Testis (tissue), 3 donors: ENCODE results near the gene STK33. TPM values are rescaled to one million over a fixed set of nuclear protein-coding genes. Genes with fewer than 3 reads are reported as not detected.

Source experiments
- DNase-seq: peaks from one replicate; pipeline ENCODE4 v3.0.0-alpha.2; 2019
- H3K27ac ChIP-seq, 2 donors: fragments of 200-600 bp; sonication (generic); one replicate each; pipeline ENCODE4 v1.5.1; 2019
- H3K27me3 ChIP-seq: fragments of 200-600 bp; sonication (generic); one replicate; pipeline ENCODE4 v1.5.1; 2019
- H3K36me3 ChIP-seq: fragments of 200-600 bp; sonication (generic); one replicate; pipeline ENCODE4 v1.5.1; 2017; ENCODE audit warnings: low read depth; ENCODE audit errors: missing control alignments
- H3K4me1 ChIP-seq: fragments of 200-600 bp; sonication (generic); one replicate; pipeline ENCODE4 v1.5.1; 2019
- H3K4me3 ChIP-seq, 2 donors: fragments of 200-600 bp; sonication (generic); one replicate each; pipeline ENCODE4 v1.5.1; 2017 to 2019
- H3K9me3 ChIP-seq: fragments of 200-600 bp; sonication (generic); one replicate; pipeline ENCODE4 v1.5.1; 2017
- CTCF ChIP-seq, 3 experiments: fragments of 450-650 bp in 2 of 3; fragments of 200-600 bp in 1 of 3; sonication (generic) in 1 of 3; IDR thresholded peaks; one replicate each; pipeline ENCODE4 v1.5.1; 2016 to 2019; ENCODE audit warnings: antibody characterized with exemption in 3 of 3, mild to moderate bottlenecking in 2 of 3, moderate library complexity in 1 of 3
- POLR2A ChIP-seq: fragments of 450-650 bp; IDR thresholded peaks from one replicate; pipeline ENCODE4 v1.6.1; 2017; ENCODE audit warnings: antibody characterized with exemption, mild to moderate bottlenecking, moderate library complexity
- WGBS, 2 donors: methylation state at CpG; one replicate each; pipeline ENCODE4 v1.1.5; 2018; 5-methylcytosine and 5-hydroxymethylcytosine counted together
- intact Hi-C: fragments of 100-400 bp; cut with DNase I; formaldehyde crosslinking; loops from one replicate; pipeline ENCODE4 v1.15.1; 2023; ENCODE audit warnings: low total_unique reads
- polyA plus RNA-seq: library from polyadenylated mRNA; stranded (reverse); fragments of 350-450 nt; fragmentation: Illumina TruSeq; extraction: RNeasy Lipid Tissue Mini Kit (QIAGEN cat#74804); gene quantifications from one replicate; pipeline ENCODE4 v1.2.3, GENCODE V29; 2014; ENCODE audit warnings: low read depth, low replicate concordance; ENCODE audit not compliant: insufficient read depth
- total RNA-seq, 2 donors: library from RNA; depleted of rRNA; stranded (reverse); fragments of >200 nt; gene quantifications; one replicate each; pipeline ENCODE4 v1.2.3, GENCODE V29; 2016

Gene STK33
- total and polyA plus RNA-seq, 3 donors from 2014 or later = 36.6 to 101 (median 49.9) TPM

- TF ChIP-seq POLR2A (no peak), CTCF (IDR thresholded peaks at IDR 0.05) (no peak)
- Histone ChIP-seq H3K4me3 (no peak overlapping the region), H3K4me1 (no peaks in the 10 kb centered on the region), H3K27me3 (no peaks in the 10 kb centered on the region), H3K27ac (no peak overlapping the region), H3K36me3 (no peaks in the 10 kb centered on the region), H3K9me3 (no peaks in the 10 kb centered on the region)
- no peak for DNase-seq
- intact Hi-C loops = no loop called here
- WGBS, 2 donors = 97 to 100% methylated on average over 2 of the region's 2 CpGs
These were observed 16.0 kb downstream of the STK33 start for GRCh38 chr11:8577791-8578581.

- TF ChIP-seq CTCF (IDR thresholded peaks at IDR 0.05) = no peak
- H3K27me3 ChIP-seq = no peaks in the 10 kb centered on the region
- DNase-seq = no peak
- no peaks in the 10 kb centered on the region for H3K36me3 ChIP-seq
- no peaks in the 10 kb centered on the region for H3K4me1 ChIP-seq
- no peak overlapping the region for H3K27ac ChIP-seq
- H3K4me3 ChIP-seq = no peak overlapping the region
- 93 to 94% methylated on average over 1 of the region's 1 CpG for WGBS, 2 donors
- intact Hi-C loops = no loop called here
- H3K9me3 ChIP-seq = no peaks in the 10 kb centered on the region
These were observed 19.2 kb downstream of the STK33 start for GRCh38 chr11:8574798-8575197.

- TF ChIP-seq CTCF (IDR thresholded peaks at IDR 0.05) = no peak
- no peak for TF ChIP-seq POLR2A
- WGBS, 2 donors = 82 to 100% methylated on average over 1 of the region's 1 CpG
- no peaks in the 10 kb centered on the region for H3K36me3 ChIP-seq
- no peak overlapping the region for H3K4me3 ChIP-seq
- DNase-seq = no peak
- H3K27ac ChIP-seq = no peak overlapping the region
- no peaks in the 10 kb centered on the region for H3K4me1 ChIP-seq
- intact Hi-C loops = no loop called here
- H3K27me3 ChIP-seq = no peaks in the 10 kb centered on the region
- no peaks in the 10 kb centered on the region for H3K9me3 ChIP-seq
These were observed 20.3 kb downstream of the STK33 start for GRCh38 chr11:8573777-8574176.

- no peaks in the 10 kb centered on the region for H3K36me3 ChIP-seq
- TF ChIP-seq POLR2A (no peak), CTCF (IDR thresholded peaks at IDR 0.05) (no peak)
- no peak overlapping the region for H3K4me3 ChIP-seq
- WGBS, 2 donors = 78 to 84% methylated on average over 2 of the region's 2 CpGs
- H3K27me3 ChIP-seq = no peaks in the 10 kb centered on the region
- H3K9me3 ChIP-seq = no peaks in the 10 kb centered on the region
- H3K27ac ChIP-seq = no peak overlapping the region
- intact Hi-C loops = loop anchor here (10.0 kb wide), 1 partner anchor 183 kb away; no protein-coding TSS in a partner anchor
- no peaks in the 10 kb centered on the region for H3K4me1 ChIP-seq
- no peak for DNase-seq
These were observed 26.3 kb downstream of the STK33 start for GRCh38 chr11:8567602-8568198.
